Measurements from ENCODE around the gene LHFPL2.

- TF ChIP-seq CTCF (IDR thresholded peaks at IDR 0.05) (no peak), POLR2A (IDR thresholded peaks at IDR 0.05) (no peak)
Measured at GRCh38 chr5:78476795-78477194, 171.8 kb downstream of the LHFPL2 start.

All from uterus (tissue), 2 donors.